GM12878 (cell line): Measurements from ENCODE around the gene SRRM3.

Experiments
- BHLHE40 ChIP-seq, 2 experiments: fragments of 450-650 bp in 1 of 2; IDR thresholded peaks; 2 replicates each; pipeline ENCODE4 v1.6.1; 2011 to 2017; ENCODE audit warnings: low read depth in 2 of 2, borderline replicate concordance in 1 of 2, improper control_type of control experiment in 1 of 2, low read length in 1 of 2, mild to moderate bottlenecking in 1 of 2
- CBX3 ChIP-seq: fragments of 200-600 bp; sonication (generic); IDR thresholded peaks from 2 replicates; pipeline ENCODE4 v1.6.1; 2016; ENCODE audit warnings: low read depth, borderline replicate concordance
- EP300 ChIP-seq, 2 experiments: fragments of 150-350 bp in 1 of 2; IDR thresholded peaks; 2 replicates each; pipeline ENCODE4 v1.6.1; 2011 to 2012; ENCODE audit warnings: low read depth in 2 of 2, low read length in 2 of 2, borderline replicate concordance in 1 of 2, improper control_type of control experiment in 1 of 2, inconsistent platforms in 1 of 2; ENCODE audit not compliant: control insufficient read depth in 1 of 2
- FOXK2 ChIP-seq: fragments of 450-650 bp; IDR thresholded peaks from 2 replicates; pipeline ENCODE4 v1.6.1; 2017; ENCODE audit warnings: mild to moderate bottlenecking, moderate library complexity
- NFXL1 ChIP-seq: fragments of 450-650 bp; IDR thresholded peaks from 2 replicates; pipeline ENCODE4 v1.6.1; 2017; ENCODE audit warnings: antibody characterized with exemption, mild to moderate bottlenecking, borderline replicate concordance
- POLR2AphosphoS5 ChIP-seq: IDR thresholded peaks from 2 replicates; pipeline ENCODE4 v1.6.1; 2011; ENCODE audit warnings: mild to moderate bottlenecking, low read length, inconsistent platforms
- RFX5 ChIP-seq: IDR thresholded peaks from 2 replicates; pipeline ENCODE4 v1.6.1; 2011; ENCODE audit warnings: low read depth, low read length, improper control_type of control experiment
- SUZ12 ChIP-seq: fragments of 200-600 bp; sonication (generic); IDR thresholded peaks from one replicate; pipeline ENCODE4 v1.6.1; 2018; ENCODE audit warnings: antibody characterized with exemption, mild to moderate bottlenecking; ENCODE audit not compliant: unreplicated experiment
- TF ChIP-seq, protein P1 (sequence below), 3 experiments: IDR thresholded peaks in 2 of 3; conservative IDR thresholded peaks in 1 of 3; 2 replicates each; pipeline ENCODE4 v1.5.1; 2011; ENCODE audit warnings: low read depth in 3 of 3, low read length in 3 of 3, mild to moderate bottlenecking in 3 of 3, control low read depth in 2 of 3, moderate library complexity in 2 of 3, inconsistent platforms in 1 of 3, mixed read lengths in 1 of 3; ENCODE audit not compliant: control insufficient read depth in 2 of 3, insufficient read depth in 1 of 3; ENCODE audit errors: extremely low read depth in 1 of 3
- TF ChIP-seq, protein P2 (sequence below): IDR thresholded peaks from 2 replicates; pipeline ENCODE4 v1.6.1; 2012; ENCODE audit warnings: low read depth, low read length, improper control_type of control experiment

DNA sequence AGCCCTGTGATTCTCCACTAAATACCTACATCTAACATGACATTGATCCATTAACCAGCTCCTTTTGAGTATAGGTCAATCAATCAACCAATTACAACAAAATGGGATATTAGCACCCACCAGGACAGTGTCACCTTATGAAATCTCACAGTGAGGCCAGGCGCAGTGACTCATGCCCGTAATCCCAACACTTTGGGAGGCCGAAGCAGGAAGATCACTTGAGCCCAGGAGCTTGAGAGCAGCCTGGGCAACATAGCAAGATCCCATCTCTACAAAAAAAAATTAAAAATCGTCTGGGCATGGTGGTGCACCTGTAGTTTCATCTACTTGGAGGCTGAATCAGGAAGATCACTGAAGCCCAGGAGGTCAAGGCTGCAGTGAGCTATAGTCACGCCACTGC lies 28.5 kb downstream of the SRRM3 start:
- TF ChIP-seq, protein P1, sequence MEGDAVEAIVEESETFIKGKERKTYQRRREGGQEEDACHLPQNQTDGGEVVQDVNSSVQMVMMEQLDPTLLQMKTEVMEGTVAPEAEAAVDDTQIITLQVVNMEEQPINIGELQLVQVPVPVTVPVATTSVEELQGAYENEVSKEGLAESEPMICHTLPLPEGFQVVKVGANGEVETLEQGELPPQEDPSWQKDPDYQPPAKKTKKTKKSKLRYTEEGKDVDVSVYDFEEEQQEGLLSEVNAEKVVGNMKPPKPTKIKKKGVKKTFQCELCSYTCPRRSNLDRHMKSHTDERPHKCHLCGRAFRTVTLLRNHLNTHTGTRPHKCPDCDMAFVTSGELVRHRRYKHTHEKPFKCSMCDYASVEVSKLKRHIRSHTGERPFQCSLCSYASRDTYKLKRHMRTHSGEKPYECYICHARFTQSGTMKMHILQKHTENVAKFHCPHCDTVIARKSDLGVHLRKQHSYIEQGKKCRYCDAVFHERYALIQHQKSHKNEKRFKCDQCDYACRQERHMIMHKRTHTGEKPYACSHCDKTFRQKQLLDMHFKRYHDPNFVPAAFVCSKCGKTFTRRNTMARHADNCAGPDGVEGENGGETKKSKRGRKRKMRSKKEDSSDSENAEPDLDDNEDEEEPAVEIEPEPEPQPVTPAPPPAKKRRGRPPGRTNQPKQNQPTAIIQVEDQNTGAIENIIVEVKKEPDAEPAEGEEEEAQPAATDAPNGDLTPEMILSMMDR (IDR thresholded peaks at IDR 0.05 in 2 of 3, conservative IDR thresholded peaks at IDR 0.05 in 1 of 3; ENCODE audit: control insufficient read depth in 2 of 3, extremely low read depth in 1 of 3, insufficient read depth in 1 of 3, low read depth in 3 of 3, low read length in 3 of 3) = no peak
- TF ChIP-seq BHLHE40 (IDR thresholded peaks at IDR 0.05; ENCODE audit: borderline replicate concordance in 1 of 2, low read depth in 2 of 2, low read length in 1 of 2) (no peak), CBX3 (no peak), EP300 (IDR thresholded peaks at IDR 0.05; ENCODE audit: borderline replicate concordance in 1 of 2, control insufficient read depth in 1 of 2, low read depth in 2 of 2, low read length in 2 of 2) (no peak), SUZ12 (no peak), FOXK2 (no peak), NFXL1 (no peak), RFX5 (no peak), POLR2AphosphoS5 (no peak)
- TF ChIP-seq, protein P2, sequence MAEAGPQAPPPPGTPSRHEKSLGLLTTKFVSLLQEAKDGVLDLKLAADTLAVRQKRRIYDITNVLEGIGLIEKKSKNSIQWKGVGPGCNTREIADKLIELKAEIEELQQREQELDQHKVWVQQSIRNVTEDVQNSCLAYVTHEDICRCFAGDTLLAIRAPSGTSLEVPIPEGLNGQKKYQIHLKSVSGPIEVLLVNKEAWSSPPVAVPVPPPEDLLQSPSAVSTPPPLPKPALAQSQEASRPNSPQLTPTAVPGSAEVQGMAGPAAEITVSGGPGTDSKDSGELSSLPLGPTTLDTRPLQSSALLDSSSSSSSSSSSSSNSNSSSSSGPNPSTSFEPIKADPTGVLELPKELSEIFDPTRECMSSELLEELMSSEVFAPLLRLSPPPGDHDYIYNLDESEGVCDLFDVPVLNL = no peak
